Kasumi-1 (cell line): Measurements from ENCODE around the gene SAMD4A.
"Not testable (repeated sequence)": the region's sequence is repeated elsewhere in the genome, so short reads cannot be mapped to it uniquely, and the experiment has no call there.

Source experiments
- DNase-seq, 2 experiments: peaks; one replicate each; lab custom pipeline; 2025; lab: John Stamatoyannopoulos, UW

SAMD4A gene

GRCh38 chr14:54597795-54598443, 31.0 kb downstream of the SAMD4A start:
- no peak for DNase-seq

GRCh38 chr14:54599966-54600716, 33.2 kb downstream of the SAMD4A start:
- DNase-seq, result peak in 1 of 2 experiments; percentile 30

- DNase-seq, result no peak
These were observed 33.8 kb downstream of the SAMD4A start for GRCh38 chr14:54600717-54601109.

GRCh38 chr14:54603362-54603761, 36.4 kb downstream of the SAMD4A start:
- DNase-seq, result no peak

GRCh38 chr14:54606178-54606577, 39.2 kb downstream of the SAMD4A start:
- no peak for DNase-seq

GRCh38 chr14:54606631-54607133, 39.8 kb downstream of the SAMD4A start:
- no peak for DNase-seq

DNA sequence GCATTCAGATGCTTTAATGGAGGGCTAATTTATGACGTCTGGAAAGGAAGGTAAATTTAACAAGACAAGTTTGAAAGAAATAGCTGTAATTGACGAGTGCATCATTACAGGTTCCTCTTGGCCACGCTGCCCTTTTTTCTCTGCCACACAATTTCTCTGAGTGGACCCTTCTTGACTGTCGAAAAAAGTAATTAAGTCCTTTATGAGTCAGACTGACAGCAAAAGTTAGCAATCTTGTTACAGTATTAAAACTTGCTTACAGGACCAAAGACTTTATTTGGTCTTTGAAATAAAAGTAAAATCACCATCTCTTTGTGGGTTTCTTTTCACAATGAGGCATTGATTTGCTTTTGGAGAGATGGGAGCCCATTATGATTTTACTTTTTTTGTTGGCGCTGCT, 42.6 kb downstream of the SAMD4A start:
- no peak for DNase-seq

GRCh38 chr14:54610051-54610977, 43.4 kb downstream of the SAMD4A start:
- no peak for DNase-seq

DNA sequence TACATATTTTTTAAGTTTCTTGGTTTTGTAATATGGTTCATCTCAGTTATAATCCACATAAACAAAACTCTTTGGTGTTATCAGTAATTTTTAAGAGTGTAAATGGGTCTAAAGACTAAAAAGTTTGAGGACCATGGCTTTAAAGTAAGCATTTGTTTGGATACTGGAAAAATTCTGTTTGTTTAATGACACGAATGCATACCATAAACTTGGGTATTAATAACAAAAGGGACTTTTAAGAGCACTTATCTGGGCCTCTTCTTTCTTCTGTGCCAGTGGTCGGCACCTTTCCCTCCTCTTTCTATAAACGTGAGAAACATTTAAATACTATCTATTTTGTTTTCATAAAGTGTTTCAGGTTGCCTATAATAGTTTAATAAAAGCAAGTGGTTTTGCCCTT, 47.4 kb downstream of the SAMD4A start:
- DNase-seq, result no peak

GRCh38 chr14:54617467-54617866, 50.5 kb downstream of the SAMD4A start:
- no peak for DNase-seq

DNA sequence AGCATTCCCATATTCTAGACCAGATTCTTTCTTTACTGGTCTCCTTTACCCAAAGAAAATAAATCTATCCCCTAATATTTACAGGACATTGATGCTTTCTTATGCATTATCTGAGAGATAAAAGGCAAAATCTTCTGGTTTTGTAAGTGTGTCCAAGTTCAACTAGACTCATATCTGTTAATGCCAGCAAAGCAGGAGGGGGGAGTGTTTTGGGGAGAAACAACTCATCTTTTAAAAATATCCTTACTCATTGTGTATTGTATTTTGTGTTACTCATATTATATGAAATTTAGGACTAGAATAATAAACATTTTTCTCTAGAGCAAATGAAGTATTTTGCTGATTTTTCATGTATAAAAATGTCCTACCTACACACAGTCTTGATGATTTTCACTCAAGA, 54.8 kb downstream of the SAMD4A start:
- no peak for DNase-seq

GRCh38 chr14:54622192-54622958, 55.4 kb downstream of the SAMD4A start:
- no peak for DNase-seq

- no peak for DNase-seq
These were observed 56.5 kb downstream of the SAMD4A start for GRCh38 chr14:54623279-54624004.

DNA sequence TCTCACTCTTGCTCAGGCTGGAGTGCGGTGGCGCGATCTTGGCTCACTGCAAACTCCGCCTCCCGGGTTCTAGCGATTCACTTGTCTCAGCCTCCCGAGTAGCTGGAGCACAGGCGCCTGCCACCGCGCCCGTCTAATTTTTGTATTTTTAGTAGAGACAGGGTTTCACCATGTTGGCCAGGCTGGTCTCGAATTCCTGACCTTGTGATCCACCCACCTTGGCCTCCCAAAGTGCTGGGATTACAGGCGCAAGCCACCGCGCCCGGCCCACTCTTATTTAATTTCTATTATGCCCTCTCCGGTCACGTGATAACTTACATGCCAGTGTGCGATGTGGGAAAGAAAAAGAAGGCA, 57.1 kb downstream of the SAMD4A start:
- not testable (repeated sequence) for DNase-seq

DNA sequence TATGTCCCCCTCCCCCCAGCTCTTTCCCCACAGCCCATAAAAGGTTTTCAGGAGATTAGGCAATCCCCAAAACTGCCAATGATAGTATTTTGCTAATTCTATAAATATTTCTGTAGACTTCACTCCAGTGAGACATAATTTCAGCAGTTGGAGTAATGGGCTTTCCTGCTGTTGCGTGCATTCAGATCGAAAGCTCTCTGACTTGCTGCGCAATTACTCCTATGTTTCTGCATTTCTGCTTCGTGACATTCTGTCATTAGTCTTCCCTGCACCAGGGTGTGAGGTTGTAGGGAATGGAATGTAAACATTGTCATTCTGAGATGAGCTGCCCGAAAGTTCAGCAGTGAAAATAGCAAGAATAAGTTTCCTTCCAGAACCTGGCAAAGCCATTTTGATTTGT, 58.2 kb downstream of the SAMD4A start:
- DNase-seq, result no peak

GRCh38 chr14:54627219-54627539, 60.3 kb downstream of the SAMD4A start:
- no peak for DNase-seq

- peak; percentile 57 to 59 for DNase-seq
These were observed 60.8 kb downstream of the SAMD4A start for GRCh38 chr14:54627540-54628363.

DNA sequence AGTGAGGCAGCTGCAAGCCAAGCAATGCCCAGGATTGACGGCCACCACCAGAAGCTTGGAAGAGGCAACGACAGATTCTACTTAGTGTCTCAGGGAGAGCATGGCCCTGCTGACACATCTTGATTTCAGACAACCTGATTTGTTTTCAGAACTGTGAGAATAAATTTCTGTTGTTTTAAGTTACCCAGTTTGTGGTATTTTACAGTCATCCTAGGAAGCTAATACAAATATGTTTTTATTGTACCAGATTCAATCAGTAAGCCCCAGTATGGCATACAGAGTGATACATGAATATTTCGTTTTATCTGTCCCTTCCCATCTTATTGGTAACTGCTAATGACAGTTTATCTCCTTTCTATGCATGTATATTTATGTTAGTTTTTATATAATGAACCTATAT, 62.3 kb downstream of the SAMD4A start:
- no peak for DNase-seq

GRCh38 chr14:54629635-54630360, 62.9 kb downstream of the SAMD4A start:
- no peak for DNase-seq

DNA sequence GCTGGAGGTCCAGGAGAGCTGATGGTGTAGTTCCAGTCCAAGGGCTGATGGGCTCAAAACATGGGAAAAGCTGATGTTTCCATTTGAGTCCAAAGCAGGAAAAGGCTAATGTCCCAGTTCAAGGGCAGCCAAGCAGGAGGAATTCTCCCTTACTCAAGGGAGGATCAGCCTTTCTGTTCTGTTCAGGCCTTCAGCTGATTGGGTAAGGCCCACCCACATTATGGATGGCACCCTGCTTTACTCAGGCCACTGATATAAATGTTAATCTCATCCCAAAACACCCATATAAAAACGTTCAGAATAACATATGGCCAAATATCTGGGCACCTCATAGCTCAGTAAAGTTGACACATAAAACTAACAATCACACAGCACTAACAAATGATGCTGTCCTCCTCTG, 64.1 kb downstream of the SAMD4A start:
- no peak for DNase-seq
